Kidney (tissue), 14 donors: ENCODE data around the gene TIPRL. TPM values are rescaled to one million over a fixed set of nuclear protein-coding genes. Genes with fewer than 3 reads are reported as not detected.
A peak's percentile ranks its signal among the peaks of the same experiment; 100 is the strongest.

Source experiments
- DNase-seq, 5 donors: peaks; one replicate each; pipeline ENCODE4 v3.0.0-alpha.2; 2013 to 2020
- FAIRE-seq: peaks from 2 replicates; lab custom pipeline; 2012; peaks lifted over from hg19 to GRCh38; lab: Jason Lieb, UNC
- H3K27ac ChIP-seq, 2 donors: one replicate each; pipeline ENCODE4 v1.7.0; 2013; ENCODE audit warnings: low read depth in 2 of 2, low read length in 2 of 2, inconsistent platforms in 1 of 2
- H3K27me3 ChIP-seq: one replicate; pipeline ENCODE4 v1.7.1; 2013; ENCODE audit warnings: low read length, inconsistent platforms; ENCODE audit not compliant: control insufficient read depth, insufficient read depth
- H3K36me3 ChIP-seq, 3 donors: one replicate each; pipeline versions ENCODE4 v1.7.0 to v1.7.1; 2013; ENCODE audit warnings: low read length in 3 of 3, control low read depth in 1 of 3, inconsistent platforms in 1 of 3; ENCODE audit not compliant: insufficient read depth in 3 of 3, control insufficient read depth in 2 of 3
- H3K4me1 ChIP-seq, 3 donors: one replicate each; pipeline versions ENCODE4 v1.7.0 to v1.7.1; 2013; ENCODE audit warnings: low read length in 3 of 3, inconsistent platforms in 1 of 3, low read depth in 1 of 3; ENCODE audit not compliant: control insufficient read depth in 2 of 3, insufficient read depth in 2 of 3
- H3K4me3 ChIP-seq, 3 donors: one replicate each; pipeline versions ENCODE4 v1.7.0 to v1.8.1; 2013; ENCODE audit warnings: low read length in 3 of 3, control low read depth in 1 of 3, inconsistent platforms in 1 of 3
- H3K9ac ChIP-seq, 3 donors: one replicate each; pipeline versions ENCODE4 v1.7.0 to v1.7.1; 2013; ENCODE audit warnings: low read length in 3 of 3, control low read depth in 1 of 3, inconsistent platforms in 1 of 3
- H3K9me3 ChIP-seq, 3 donors: one replicate each; pipeline versions ENCODE4 v1.7.0 to v1.7.1; 2013; ENCODE audit warnings: low read length in 3 of 3, control low read depth in 1 of 3, inconsistent platforms in 1 of 3; ENCODE audit not compliant: control insufficient read depth in 2 of 3, insufficient read depth in 1 of 3
- CTCF ChIP-seq: IDR thresholded peaks from 3 replicates; pipeline ENCODE4 v1.5.1; 2012; ENCODE audit warnings: mild to moderate bottlenecking, moderate library complexity, borderline replicate concordance; ENCODE audit not compliant: insufficient read depth; ENCODE audit errors: extremely low read depth
- intact Hi-C: fragments of 100-400 bp; cut with DNase I; formaldehyde crosslinking; loops from one replicate; pipeline ENCODE4 v1.11.1; 2022
- polyA plus RNA-seq: library from polyadenylated mRNA; stranded (reverse); fragments of 350-450 nt; fragmentation: Illumina TruSeq; extraction: RNeasy Lipid Tissue Mini Kit (QIAGEN cat#74804); gene quantifications from one replicate; pipeline ENCODE4 v1.2.3, GENCODE V29; 2014; ENCODE audit warnings: low read depth, low replicate concordance; ENCODE audit not compliant: insufficient read depth
- total RNA-seq: library from RNA; stranded (reverse); fragmentation: NEBNext Ultra II Directional; extraction: Animal tissue kit (Norgen Biotek cat#: 25700); gene quantifications from one replicate; pipeline ENCODE4 v1.2.1, GENCODE V29; 2021
- donor health status: control.
- donor health status: control.
- donor health status: control.
- donor health status: control.
- donor health status: control.
- donor health status: DM: yes; HTN: yes; CAD: no.
- donor health status: Normal renal cell carcinoma (clear cell type).

TIPRL gene
- total and polyA plus RNA-seq, 2 donors from 2014 or later, result 20.7 to 26.3 TPM

DNA sequence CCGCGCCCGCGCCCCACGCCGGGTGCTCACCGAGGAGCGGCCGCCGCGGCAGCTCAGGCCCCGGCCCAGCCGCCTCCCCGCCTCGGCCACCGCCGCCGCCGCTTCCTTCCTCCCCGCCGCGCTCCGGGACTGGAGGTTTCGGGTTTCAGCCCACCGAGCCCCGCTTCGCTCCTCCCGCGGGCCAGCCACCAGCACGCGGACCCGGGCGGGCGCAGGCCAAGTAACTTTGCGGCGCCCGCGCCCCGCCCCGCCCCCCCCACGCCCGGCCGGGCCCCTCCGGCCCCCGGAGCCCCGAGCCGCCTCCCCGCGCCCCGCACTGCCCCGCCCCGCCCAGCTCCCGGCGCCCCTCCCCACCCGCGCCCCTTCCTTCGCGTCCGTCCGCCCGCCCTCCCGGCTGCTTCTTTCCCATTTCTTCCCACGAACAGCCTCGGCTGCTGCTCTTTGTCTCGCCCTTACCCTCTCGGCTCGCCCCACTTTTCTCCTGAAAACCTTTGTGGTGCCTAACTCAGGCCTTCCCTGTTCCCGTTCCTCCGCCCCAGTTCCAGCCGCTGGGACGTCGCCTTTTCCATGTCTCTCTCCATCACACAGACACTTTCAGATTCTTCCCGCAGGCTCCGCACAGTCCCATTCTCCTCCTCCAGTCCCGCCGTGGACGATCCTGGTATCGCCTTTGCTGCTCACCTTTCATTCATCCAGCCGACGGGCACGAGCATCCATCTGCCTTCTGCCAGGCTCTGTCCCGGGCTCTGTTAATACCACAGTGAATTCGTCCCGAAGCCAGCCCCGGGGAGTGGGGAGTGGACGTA, 41.9 kb upstream of the TIPRL start, which contains the start of gene GPR161:
Gene GPR161 (minus strand): TSS at position 222 of the 806 bp plus-strand sequence. CDS start 32,080 bp downstream, outside the sequence.
- intact Hi-C loops, result no loop called here
- FAIRE-seq (no peak), DNase-seq (peak; percentile 73 to 86 (median 81))
- no peak for TF ChIP-seq CTCF
- peak within 1 kb of the TSS; percentile 11 to 77 for H3K27ac ChIP-seq
- peak within 1 kb of the TSS; percentile 76 to 89 (median 78) for H3K4me3 ChIP-seq
- H3K9me3 ChIP-seq, result no peaks in the 10 kb centered on the region
- no peaks in the 10 kb centered on the region for H3K36me3 ChIP-seq
- peaks cover 2 to 9% (median 5%) of the 10 kb centered on the region in 3 donors for H3K4me1 ChIP-seq
- no peaks in the 10 kb centered on the region for H3K27me3 ChIP-seq
- peak within 1 kb of the TSS; percentile 60 to 77 (median 76) for H3K9ac ChIP-seq

DNA sequence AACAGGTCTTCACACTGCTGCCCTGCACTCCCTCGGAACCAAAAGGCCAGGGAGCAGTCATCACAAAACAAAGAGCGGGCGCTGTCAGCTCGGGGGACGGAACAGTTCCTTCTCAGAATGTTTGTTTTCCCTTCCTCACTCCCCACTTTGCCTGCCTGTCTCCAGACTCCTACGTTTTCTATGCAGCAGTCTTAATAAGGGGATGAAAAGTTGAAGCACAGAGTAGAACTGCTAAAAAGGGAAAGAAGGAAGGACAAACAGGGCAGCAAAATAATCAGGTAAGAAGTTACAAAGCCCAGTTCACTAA, 41.3 kb upstream of the TIPRL start:
- Histone ChIP-seq H3K27ac (peak overlapping the region in 1 of 2 donors; percentile 11), H3K36me3 (no peaks in the 10 kb centered on the region), H3K27me3 (no peaks in the 10 kb centered on the region), H3K9me3 (no peaks in the 10 kb centered on the region), H3K4me3 (peak overlapping the region; percentile 76 to 89 (median 78)), H3K4me1 (peaks cover 2 to 9% (median 5%) of the 10 kb centered on the region in 3 donors), H3K9ac (peak overlapping the region in 2 of 3 donors; percentile 76 to 77)
- intact Hi-C loops, result no loop called here
- DNase-seq, result no peak
- TF ChIP-seq CTCF, result no peak
- no peak for FAIRE-seq

- intact Hi-C loops, result no loop called here
- no peak for DNase-seq
- peaks cover 2 to 9% (median 5%) of the 10 kb centered on the region in 3 donors for H3K4me1 ChIP-seq
- no peaks in the 10 kb centered on the region for H3K9me3 ChIP-seq
- no peak overlapping the region for H3K27ac ChIP-seq
- no peaks in the 10 kb centered on the region for H3K36me3 ChIP-seq
- no peak overlapping the region for H3K4me3 ChIP-seq
- no peak for FAIRE-seq
- no peak overlapping the region for H3K9ac ChIP-seq
- H3K27me3 ChIP-seq, result no peaks in the 10 kb centered on the region
- no peak for TF ChIP-seq CTCF
These were observed 40.6 kb upstream of the TIPRL start for GRCh38 chr1:168138134-168138533.
